ENCODE data around the gene ARHGAP26. TPM values are rescaled to one million over a fixed set of nuclear protein-coding genes. Genes with fewer than 3 reads are reported as not detected.

ARHGAP26 gene
- total and polyA plus RNA-seq, 2 donors (not counting 3 experiments of a cell fraction or from before 2014, with no cell fraction given): 3.1 to 16.2 TPM

DNA sequence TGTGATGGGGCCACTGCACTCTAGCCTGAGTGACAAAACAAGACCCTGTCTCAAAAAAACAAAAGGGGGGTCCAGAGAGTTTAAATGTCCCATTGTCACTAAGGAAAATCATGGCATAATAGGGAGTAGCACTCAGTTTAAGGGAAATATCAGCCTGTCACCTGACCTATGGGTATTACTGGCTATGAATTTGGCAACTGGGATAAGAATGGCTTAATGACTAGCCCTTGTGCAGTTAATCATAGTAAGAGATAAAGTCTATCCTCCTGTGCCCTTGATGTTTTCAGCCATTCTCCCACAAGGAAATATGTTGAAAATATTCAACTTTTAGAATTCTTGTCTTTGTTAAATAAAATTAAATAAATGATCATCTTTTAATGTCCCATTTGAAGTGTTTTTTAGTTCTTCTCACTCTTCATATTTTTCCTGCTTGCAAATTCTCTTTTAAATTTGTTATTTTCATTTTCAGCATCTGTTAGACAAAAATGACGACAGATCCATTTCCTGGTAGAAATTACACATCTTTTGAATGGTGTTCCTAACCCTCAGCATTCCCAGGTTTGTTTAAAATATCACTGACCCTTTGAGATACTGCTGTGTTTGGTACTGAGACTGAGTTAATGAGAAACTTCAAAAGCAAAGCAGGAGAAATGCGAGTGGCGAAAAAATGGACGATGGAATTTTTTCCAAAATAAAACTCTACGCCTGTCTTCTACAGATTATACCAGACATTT is 191.4 kb downstream of the ARHGAP26 start:
- H4K20me1 ChIP-seq (replicated peaks; ENCODE audit: control insufficient read depth, extremely low read depth, insufficient read depth, low read length): no peaks in the 10 kb centered on the region
- CTCF ChIA-PET: interaction anchor here (0.6 to 1.4 kb wide), 2 partner anchors 40 to 248 kb away, joined by 3 to 10 read pairs; no protein-coding TSS in a partner anchor
- dilution Hi-C loops (cut with MboI; ENCODE audit: extremely low pct_ligation_motif_present, low sequenced_read_pairs): no loop called here
- no peaks in the 10 kb centered on the region for H3K79me2 ChIP-seq (ENCODE audit: control insufficient read depth, insufficient read depth, low read length)
- BruUV-seq (replicated peaks): no TSS peak
- no peaks in the 10 kb centered on the region for H3K36me3 ChIP-seq (ENCODE audit: control insufficient read depth in 2 of 2, extremely low read depth in 1 of 2, insufficient read depth in 2 of 2, low read length in 2 of 2)
- H3K9me1 ChIP-seq (replicated peaks; ENCODE audit: control insufficient read depth, extremely low read depth, insufficient read depth, low read length): no peaks in the 10 kb centered on the region
- DNase-seq (ENCODE audit: low read depth, low spot score) (no peak), FAIRE-seq (no peak)
- intact Hi-C loops (cut with micrococcal nuclease): no loop called here
- TF ChIP-seq POLR2AphosphoS5 (IDR thresholded peaks at IDR 0.05; ENCODE audit: insufficient read depth, low read depth, low read length): no peak
- TF ChIP-seq GATA2 (IDR thresholded peaks at IDR 0.05; ENCODE audit: insufficient read depth, insufficient read length, low read depth, low read length): no peak
- TF ChIP-seq EZH2 (IDR thresholded peaks at IDR 0.05; ENCODE audit: borderline replicate concordance, low read depth, low read length, severe bottlenecking): no peak
- H3K27me3 ChIP-seq (ENCODE audit: control insufficient read depth in 2 of 2, insufficient read depth in 2 of 2, low read length in 2 of 2): no peaks in the 10 kb centered on the region
- H3K27ac ChIP-seq (ENCODE audit: insufficient read depth, low read depth, low read length): no peak overlapping the region
- H3K9ac ChIP-seq (replicated peaks; ENCODE audit: extremely low read depth, insufficient read depth, low read length): no peak overlapping the region
- no peaks in the 10 kb centered on the region for H3K9me3 ChIP-seq (replicated peaks; ENCODE audit: control insufficient read depth, insufficient read depth, low read length)
- H3K4me2 ChIP-seq (ENCODE audit: insufficient read depth, low read length): no peak overlapping the region
- no peak overlapping the region for H2AFZ ChIP-seq (ENCODE audit: low read depth, low read length)
- POLR2A ChIA-PET: no interaction called here
- no peak overlapping the region for H3K4me3 ChIP-seq (replicated peaks in 1 of 3; ENCODE audit: insufficient read depth in 1 of 3, low read depth in 1 of 3, low read length in 3 of 3)
- H3K4me1 ChIP-seq (ENCODE audit: control insufficient read depth, extremely low read depth, insufficient read depth, low read length): peaks cover 2% of the 10 kb centered on the region

DNA sequence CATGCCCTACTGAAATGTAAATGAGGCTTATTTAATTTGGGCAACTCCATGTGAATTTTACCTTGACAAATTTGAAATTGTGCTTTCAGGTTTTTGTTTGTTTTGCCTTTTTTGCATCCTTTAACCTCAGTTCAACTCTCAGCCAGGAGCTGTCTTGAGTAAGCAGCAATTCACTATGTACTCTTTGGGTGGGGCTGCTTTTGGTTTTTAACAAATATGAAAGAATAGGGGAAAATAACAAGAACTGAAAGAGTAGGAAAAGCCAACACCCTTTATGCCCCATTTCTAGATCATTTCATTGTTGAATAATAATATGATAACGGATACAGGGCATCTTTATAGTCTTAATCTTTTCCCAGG is 192.0 kb downstream of the ARHGAP26 start:
- dilution Hi-C loops (cut with MboI; ENCODE audit: extremely low pct_ligation_motif_present, low sequenced_read_pairs): no loop called here
- Histone ChIP-seq H3K27ac (ENCODE audit: insufficient read depth, low read depth, low read length) (no peak overlapping the region), H3K36me3 (ENCODE audit: control insufficient read depth in 2 of 2, extremely low read depth in 1 of 2, insufficient read depth in 2 of 2, low read length in 2 of 2) (no peaks in the 10 kb centered on the region), H3K9me1 (replicated peaks; ENCODE audit: control insufficient read depth, extremely low read depth, insufficient read depth, low read length) (no peaks in the 10 kb centered on the region), H3K4me1 (ENCODE audit: control insufficient read depth, extremely low read depth, insufficient read depth, low read length) (peaks cover 2% of the 10 kb centered on the region), H3K4me2 (ENCODE audit: insufficient read depth, low read length) (no peak overlapping the region), H3K9me3 (replicated peaks; ENCODE audit: control insufficient read depth, insufficient read depth, low read length) (no peaks in the 10 kb centered on the region), H3K9ac (replicated peaks; ENCODE audit: extremely low read depth, insufficient read depth, low read length) (no peak overlapping the region), H3K27me3 (ENCODE audit: control insufficient read depth in 2 of 2, insufficient read depth in 2 of 2, low read length in 2 of 2) (no peaks in the 10 kb centered on the region), H3K4me3 (replicated peaks in 1 of 3; ENCODE audit: insufficient read depth in 1 of 3, low read depth in 1 of 3, low read length in 3 of 3) (no peak overlapping the region), H4K20me1 (replicated peaks; ENCODE audit: control insufficient read depth, extremely low read depth, insufficient read depth, low read length) (no peaks in the 10 kb centered on the region), H3K79me2 (ENCODE audit: control insufficient read depth, insufficient read depth, low read length) (no peaks in the 10 kb centered on the region), H2AFZ (ENCODE audit: low read depth, low read length) (no peak overlapping the region)
- no TSS peak for BruUV-seq (replicated peaks)
- FAIRE-seq (no peak), DNase-seq (ENCODE audit: low read depth, low spot score) (no peak)
- CTCF ChIA-PET: interaction anchor here (0.7 to 1.4 kb wide), 2 partner anchors 16 to 41 kb away, joined by 3 to 10 read pairs; no protein-coding TSS in a partner anchor
- POLR2A ChIA-PET: no interaction called here
- TF ChIP-seq FOS (IDR thresholded peaks at IDR 0.05; ENCODE audit: borderline replicate concordance, insufficient read depth, low read length) (no peak), MYC (IDR thresholded peaks at IDR 0.05; ENCODE audit: low read depth, low read length) (no peak), GATA2 (IDR thresholded peaks at IDR 0.05; ENCODE audit: insufficient read depth, insufficient read length, low read depth, low read length) (no peak), EZH2 (IDR thresholded peaks at IDR 0.05; ENCODE audit: borderline replicate concordance, low read depth, low read length, severe bottlenecking) (no peak), POLR2AphosphoS5 (IDR thresholded peaks at IDR 0.05; ENCODE audit: insufficient read depth, low read depth, low read length) (no peak), JUN (IDR thresholded peaks at IDR 0.05; ENCODE audit: borderline replicate concordance, insufficient read depth, insufficient read length, low read depth) (no peak), POLR2A (IDR thresholded peaks at IDR 0.05; ENCODE audit: low read depth, low read length) (no peak)
- TF ChIP-seq, protein P1, sequence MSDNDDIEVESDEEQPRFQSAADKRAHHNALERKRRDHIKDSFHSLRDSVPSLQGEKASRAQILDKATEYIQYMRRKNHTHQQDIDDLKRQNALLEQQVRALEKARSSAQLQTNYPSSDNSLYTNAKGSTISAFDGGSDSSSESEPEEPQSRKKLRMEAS (IDR thresholded peaks at IDR 0.05; ENCODE audit: insufficient read depth, insufficient read length): no peak
- TF ChIP-seq, protein P2, sequence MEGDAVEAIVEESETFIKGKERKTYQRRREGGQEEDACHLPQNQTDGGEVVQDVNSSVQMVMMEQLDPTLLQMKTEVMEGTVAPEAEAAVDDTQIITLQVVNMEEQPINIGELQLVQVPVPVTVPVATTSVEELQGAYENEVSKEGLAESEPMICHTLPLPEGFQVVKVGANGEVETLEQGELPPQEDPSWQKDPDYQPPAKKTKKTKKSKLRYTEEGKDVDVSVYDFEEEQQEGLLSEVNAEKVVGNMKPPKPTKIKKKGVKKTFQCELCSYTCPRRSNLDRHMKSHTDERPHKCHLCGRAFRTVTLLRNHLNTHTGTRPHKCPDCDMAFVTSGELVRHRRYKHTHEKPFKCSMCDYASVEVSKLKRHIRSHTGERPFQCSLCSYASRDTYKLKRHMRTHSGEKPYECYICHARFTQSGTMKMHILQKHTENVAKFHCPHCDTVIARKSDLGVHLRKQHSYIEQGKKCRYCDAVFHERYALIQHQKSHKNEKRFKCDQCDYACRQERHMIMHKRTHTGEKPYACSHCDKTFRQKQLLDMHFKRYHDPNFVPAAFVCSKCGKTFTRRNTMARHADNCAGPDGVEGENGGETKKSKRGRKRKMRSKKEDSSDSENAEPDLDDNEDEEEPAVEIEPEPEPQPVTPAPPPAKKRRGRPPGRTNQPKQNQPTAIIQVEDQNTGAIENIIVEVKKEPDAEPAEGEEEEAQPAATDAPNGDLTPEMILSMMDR (IDR thresholded peaks at IDR 0.05; ENCODE audit: extremely low read depth in 1 of 2, insufficient read depth in 1 of 2, low read depth in 1 of 2, low read length in 2 of 2): no peak
- intact Hi-C loops (cut with micrococcal nuclease): no loop called here
